A549 treated with AZD9567 at 1 μM for 4 hours (cell line): ENCODE measurements around the gene TNFAIP8. TPM values are rescaled to one million over a fixed set of nuclear protein-coding genes. Genes with fewer than 3 reads are reported as not detected.

Experiments
- total RNA-seq: library from RNA; stranded (reverse); fragments of 200-300 nt; extraction: Qiagen RNA extraction; gene quantifications from 5 replicates; pipeline ENCODE4 v1.2.3, GENCODE V29; 2022; ENCODE audit not compliant: insufficient read depth

The TNFAIP8 gene
- 12.4 to 22.1 TPM (median 16.9 TPM) in 5 replicates for total RNA-seq

GRCh38 chr5:119355685-119356611 is at the start of gene TNFAIP8:
TSS of gene TNFAIP8 (plus strand) at chr5:119356019. CDS start at chr5:119356091, 72 bp downstream.

Other genes starting within 250 kb of the TNFAIP8 start
- gene HSD17B4, start 96.5 kb downstream of the TNFAIP8 start, total RNA-seq: 53.2 to 79.2 TPM (median 56.6 TPM) in 5 replicates